Thymus (tissue), 11 donors: ENCODE results near the gene TSPAN14. TPM values are rescaled to one million over a fixed set of nuclear protein-coding genes. Genes with fewer than 3 reads are reported as not detected.
"Not testable (repeated sequence)": the region's sequence is repeated elsewhere in the genome, so short reads cannot be mapped to it uniquely, and the experiment has no call there.

Source experiments
- DNase-seq, 9 donors: peaks; one replicate each; pipeline ENCODE4 v3.0.0-alpha.2; 2013; ENCODE audit warnings: low spot score in 9 of 9, low read depth in 6 of 9, missing footprints in 1 of 9
- H3K27ac ChIP-seq, 2 donors: one replicate each; pipeline ENCODE4 v1.5.1; 2013; ENCODE audit warnings: control low read depth in 1 of 2, low read depth in 1 of 2, low read length in 1 of 2, mild to moderate bottlenecking in 1 of 2, moderate library complexity in 1 of 2
- H3K27me3 ChIP-seq, 2 donors: one replicate each; pipeline ENCODE4 v1.5.1; 2013; ENCODE audit warnings: low read length in 1 of 2; ENCODE audit not compliant: control insufficient read depth in 2 of 2, insufficient read depth in 1 of 2
- H3K36me3 ChIP-seq, 2 donors: one replicate each; pipeline ENCODE4 v1.5.1; 2013; ENCODE audit warnings: low read length in 1 of 2, mild to moderate bottlenecking in 1 of 2, moderate library complexity in 1 of 2; ENCODE audit not compliant: control insufficient read depth in 2 of 2, insufficient read depth in 2 of 2
- H3K4me1 ChIP-seq, 2 donors: one replicate each; pipeline ENCODE4 v1.5.1; 2013; ENCODE audit warnings: low read length in 2 of 2; ENCODE audit not compliant: control insufficient read depth in 2 of 2, insufficient read depth in 2 of 2
- H3K4me3 ChIP-seq, 2 donors: one replicate each; pipeline ENCODE4 v1.5.1; 2013; ENCODE audit warnings: low read length in 2 of 2, control low read depth in 1 of 2, mild to moderate bottlenecking in 1 of 2
- H3K9me3 ChIP-seq, 2 donors: one replicate each; pipeline ENCODE4 v1.5.1; 2013; ENCODE audit warnings: low read length in 1 of 2, mild to moderate bottlenecking in 1 of 2; ENCODE audit not compliant: control insufficient read depth in 2 of 2, insufficient read depth in 1 of 2
- WGBS: extraction: QIAGEN DNeasy Blood & Tissue Kit; methylation state at CpG from one replicate; pipeline ENCODE4 v1.1.7; 2013; 5-methylcytosine and 5-hydroxymethylcytosine counted together
- polyA plus RNA-seq: library from polyadenylated mRNA; stranded (reverse); fragments of 200-250 nt; gene quantifications from one replicate; pipeline ENCODE4 v1.2.3, GENCODE V29; 2013
- total RNA-seq: library from RNA; stranded (reverse); fragments of 120-200 nt; gene quantifications from one replicate; pipeline ENCODE4 v1.2.4, GENCODE V29; 2013
- donor health status: healthy.

TSPAN14 gene
- total and polyA plus RNA-seq, 2 donors: 16.6 to 60.0 TPM

DNA sequence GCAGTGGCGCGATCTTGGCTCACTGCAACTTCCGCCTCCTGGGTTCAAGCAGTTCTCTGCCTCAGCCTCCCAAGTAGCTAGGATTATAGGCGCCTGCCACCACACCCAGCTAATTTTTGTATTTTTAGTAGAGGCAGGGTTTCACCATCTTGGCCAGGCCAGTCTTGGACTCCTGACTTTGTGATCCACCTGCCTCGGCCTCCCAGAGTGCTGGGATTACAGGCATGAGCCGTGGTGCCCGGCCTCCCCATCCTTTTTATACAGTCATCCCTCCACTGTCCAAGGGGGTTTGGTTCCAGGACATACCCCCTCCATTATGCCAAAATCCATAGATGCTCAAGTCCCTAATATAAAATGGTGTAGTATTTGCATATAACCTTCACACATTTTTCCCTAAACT is 21.5 kb downstream of the TSPAN14 start:
- not testable (repeated sequence) for H3K9me3 ChIP-seq, H3K4me3 ChIP-seq, H3K27me3 ChIP-seq, H3K27ac ChIP-seq, DNase-seq
- Histone ChIP-seq H3K4me1 (peaks cover 45 to 51% of the 10 kb centered on the region in 2 donors), H3K36me3 (peaks cover 7 to 11% of the 10 kb centered on the region in 2 donors)
- 96% methylated on average over 7 of the region's 7 CpGs for WGBS

DNA sequence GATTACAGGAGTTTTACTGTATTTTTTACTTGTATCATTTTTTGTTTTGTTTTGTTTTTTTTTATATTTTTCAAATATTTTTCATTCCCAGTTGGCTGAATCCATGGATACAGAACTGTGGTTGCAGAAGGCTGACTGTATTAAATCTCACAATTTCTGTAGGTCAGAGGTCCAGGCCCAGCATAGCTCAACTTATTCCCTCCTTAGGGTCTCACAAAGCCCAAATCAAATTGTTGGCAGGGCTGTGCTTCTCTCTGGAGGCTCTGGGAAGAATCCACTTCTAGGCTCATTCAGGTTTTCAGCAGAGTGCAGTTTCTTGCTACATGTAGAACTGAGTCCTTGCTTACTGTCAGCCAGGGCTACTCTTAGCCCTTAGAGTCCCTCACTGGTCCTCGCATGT is 22.6 kb downstream of the TSPAN14 start:
- DNase-seq: no peak
- Histone ChIP-seq H3K9me3 (peaks cover 0 to 8% of the 10 kb centered on the region in 2 donors), H3K27me3 (no peaks in the 10 kb centered on the region), H3K4me1 (peaks cover 37 to 40% of the 10 kb centered on the region in 2 donors), H3K27ac (no peak overlapping the region), H3K4me3 (no peak overlapping the region), H3K36me3 (peaks cover 4 to 11% of the 10 kb centered on the region in 2 donors)
- WGBS: 95% methylated on average over 1 of the region's 1 CpG

DNA sequence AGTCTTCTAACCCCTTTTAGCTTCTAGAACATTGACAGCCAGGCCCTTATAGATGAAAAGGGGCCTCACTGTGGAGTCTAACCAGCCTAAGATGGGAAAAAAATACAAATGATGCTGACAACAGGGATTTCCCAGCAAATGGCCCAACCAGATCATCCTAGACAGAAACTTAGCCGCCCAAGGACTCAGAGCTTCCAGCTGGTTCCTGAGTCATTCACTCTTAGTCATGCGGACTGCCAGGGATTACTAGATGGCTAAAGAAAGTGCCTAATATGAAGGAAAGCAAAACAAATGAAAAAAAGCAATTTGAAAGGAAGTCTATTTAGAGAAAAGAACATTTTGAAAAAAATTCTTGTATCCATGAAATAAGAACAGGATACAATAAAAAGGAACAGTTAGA is 23.7 kb downstream of the TSPAN14 start:
- H3K4me3 ChIP-seq: no peak overlapping the region
- no peak overlapping the region for H3K27ac ChIP-seq
- peaks cover 27 to 29% of the 10 kb centered on the region in 2 donors for H3K4me1 ChIP-seq
- no peaks in the 10 kb centered on the region for H3K27me3 ChIP-seq
- WGBS: 98% methylated on average over 2 of the region's 2 CpGs
- H3K9me3 ChIP-seq: peaks cover 0 to 8% of the 10 kb centered on the region in 2 donors
- DNase-seq: no peak
- peaks cover 4 to 11% of the 10 kb centered on the region in 2 donors for H3K36me3 ChIP-seq

DNA sequence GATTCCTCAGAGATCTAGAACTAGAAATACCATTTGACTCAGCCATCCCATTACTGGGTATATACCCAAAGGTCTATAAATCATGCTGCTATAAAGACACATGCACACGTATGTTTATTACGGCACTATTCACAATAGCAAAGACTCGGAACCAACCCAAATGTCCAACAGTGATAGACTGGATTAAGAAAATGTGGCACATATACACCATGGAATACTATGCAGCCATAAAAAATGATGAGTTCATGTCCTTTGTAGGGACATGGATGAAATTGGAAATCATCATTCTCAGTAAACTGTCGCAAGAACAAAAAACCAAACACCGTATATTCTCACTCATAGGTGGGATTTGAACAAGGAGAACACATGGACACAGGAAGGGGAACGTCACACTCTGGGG is 26.3 kb downstream of the TSPAN14 start:
- not testable (repeated sequence) for H3K27me3 ChIP-seq, DNase-seq, H3K27ac ChIP-seq, H3K9me3 ChIP-seq, H3K4me3 ChIP-seq
- peaks cover 4 to 11% of the 10 kb centered on the region in 2 donors for H3K36me3 ChIP-seq
- peaks cover 17 to 19% of the 10 kb centered on the region in 2 donors for H3K4me1 ChIP-seq
- WGBS: 97% methylated on average over 6 of the region's 6 CpGs

DNA sequence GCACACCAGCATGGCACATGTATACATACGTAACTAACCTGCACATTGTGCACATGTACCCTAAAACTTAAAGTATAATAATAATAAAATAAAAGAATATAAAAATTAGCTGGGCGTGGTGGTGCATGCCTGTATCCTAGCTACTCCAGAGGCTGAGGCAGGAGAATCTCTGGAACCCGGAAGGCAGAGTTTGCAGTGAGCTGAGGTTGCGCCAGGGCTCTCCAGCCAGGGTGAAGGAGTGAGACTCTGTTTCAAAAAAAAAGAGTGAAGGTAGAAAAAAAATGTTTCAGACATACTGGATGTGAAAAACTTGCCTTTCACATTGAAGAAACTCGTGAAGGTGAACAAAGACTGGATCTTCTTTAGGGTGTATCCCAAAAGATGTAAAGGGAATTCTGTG is 26.7 kb downstream of the TSPAN14 start:
- H3K9me3 ChIP-seq: peaks cover 0 to 8% of the 10 kb centered on the region in 2 donors
- peaks cover 22 to 24% of the 10 kb centered on the region in 2 donors for H3K4me1 ChIP-seq
- no peak overlapping the region for H3K4me3 ChIP-seq
- DNase-seq: no peak
- H3K27me3 ChIP-seq: no peaks in the 10 kb centered on the region
- H3K36me3 ChIP-seq: peaks cover 4 to 11% of the 10 kb centered on the region in 2 donors
- WGBS: 97% methylated on average over 5 of the region's 5 CpGs
- H3K27ac ChIP-seq: no peak overlapping the region

DNA sequence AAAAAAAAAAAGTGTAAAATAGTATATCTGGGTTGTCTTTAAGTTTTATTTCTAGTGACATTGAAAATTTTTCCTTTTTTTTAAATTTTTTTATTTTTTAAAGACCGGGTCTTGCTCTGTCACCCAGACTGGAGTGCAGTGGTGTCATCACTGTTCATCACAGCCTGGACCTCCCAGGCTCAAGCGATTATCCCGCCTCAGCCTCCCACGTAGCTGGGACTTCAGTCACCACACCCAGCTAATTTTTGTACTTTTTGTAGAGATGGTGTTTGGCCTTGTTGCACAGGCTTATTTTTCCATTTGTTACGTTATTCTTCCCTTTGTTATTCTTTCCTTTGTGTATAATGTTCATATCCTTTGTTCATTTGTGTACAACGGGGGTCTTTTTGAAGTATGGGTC is 30.1 kb downstream of the TSPAN14 start:
- 89% methylated on average over 6 of the region's 6 CpGs for WGBS
- Histone ChIP-seq H3K27ac (no peak overlapping the region), H3K4me1 (peaks cover 42 to 50% of the 10 kb centered on the region in 2 donors), H3K36me3 (peaks cover 4 to 8% of the 10 kb centered on the region in 2 donors), H3K27me3 (no peaks in the 10 kb centered on the region), H3K4me3 (no peak overlapping the region), H3K9me3 (no peaks in the 10 kb centered on the region)
- DNase-seq: no peak

DNA sequence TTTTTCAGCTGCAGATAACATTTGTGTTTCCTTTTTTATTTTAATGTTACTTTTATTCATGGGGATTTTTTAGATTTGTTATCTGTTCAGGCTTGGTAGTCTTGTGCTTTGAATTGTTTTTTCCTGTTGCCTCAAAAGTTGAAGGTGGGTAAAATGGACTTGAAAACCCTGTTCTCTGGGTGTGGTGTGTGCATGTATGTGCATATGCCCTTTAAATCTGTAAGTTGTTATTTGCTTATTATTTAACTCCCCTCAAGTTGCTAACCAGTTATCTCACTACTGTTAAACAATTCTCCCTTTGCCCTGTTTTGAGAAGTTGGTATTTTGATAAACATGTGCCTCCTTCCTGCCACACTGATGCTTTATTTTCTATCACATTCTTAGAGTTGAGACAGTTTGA is 30.6 kb downstream of the TSPAN14 start:
- no peaks in the 10 kb centered on the region for H3K27me3 ChIP-seq
- no peaks in the 10 kb centered on the region for H3K9me3 ChIP-seq
- H3K36me3 ChIP-seq: peaks cover 7 to 12% of the 10 kb centered on the region in 2 donors
- no peak for DNase-seq
- peaks cover 42 to 50% of the 10 kb centered on the region in 2 donors for H3K4me1 ChIP-seq
- no peak overlapping the region for H3K4me3 ChIP-seq
- peak overlapping the region in 1 of 2 donors; percentile 4 for H3K27ac ChIP-seq

DNA sequence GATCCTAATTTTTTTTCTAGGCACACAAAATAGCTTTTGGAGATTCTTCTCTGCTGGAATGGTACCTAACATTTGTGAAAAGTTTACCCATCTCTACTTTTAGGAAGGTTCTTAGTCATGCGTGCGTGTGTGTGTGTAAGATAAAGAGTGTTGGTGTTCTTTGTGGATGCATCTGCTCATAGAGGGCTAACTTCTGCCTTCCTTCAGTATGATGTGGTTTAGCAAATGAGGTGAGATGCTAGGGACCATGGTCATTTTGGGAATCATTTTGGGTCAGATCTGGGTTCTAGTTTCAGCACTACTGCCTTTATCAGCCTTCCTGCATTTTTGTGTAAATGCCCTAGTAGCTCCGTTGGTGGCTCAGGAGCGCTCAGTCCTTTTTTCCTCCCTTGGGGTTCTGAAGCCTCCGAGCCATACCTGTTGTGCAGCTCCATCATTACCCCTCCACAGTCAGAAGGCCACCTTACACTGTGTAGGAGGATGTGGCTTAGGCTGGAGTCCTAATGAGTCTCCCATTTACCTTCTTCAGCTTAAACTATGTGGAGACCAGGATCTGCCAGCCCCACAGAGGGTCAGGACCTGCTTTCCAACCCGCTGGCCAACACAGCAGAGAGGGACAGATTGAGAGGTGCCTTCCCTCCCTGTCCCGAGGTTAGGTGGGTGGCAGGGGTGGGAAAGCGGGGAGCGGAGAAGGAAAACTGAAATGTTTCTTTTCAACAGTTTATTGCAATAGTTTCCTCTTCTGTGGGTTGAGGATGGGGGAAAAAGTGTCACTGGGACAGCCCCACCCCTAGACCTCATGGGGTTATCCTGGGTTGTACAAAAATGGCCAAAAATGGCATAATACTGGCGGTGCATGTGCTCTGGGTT is 31.2 kb downstream of the TSPAN14 start:
- WGBS: 85% methylated on average over 10 of the region's 10 CpGs
- Histone ChIP-seq H3K27me3 (no peaks in the 10 kb centered on the region), H3K9me3 (no peaks in the 10 kb centered on the region), H3K36me3 (peaks cover 10 to 15% of the 10 kb centered on the region in 2 donors), H3K4me3 (no peak overlapping the region), H3K27ac (peak overlapping the region; percentile 4 to 62), H3K4me1 (peaks cover 42 to 50% of the 10 kb centered on the region in 2 donors)
- no peak for DNase-seq

DNA sequence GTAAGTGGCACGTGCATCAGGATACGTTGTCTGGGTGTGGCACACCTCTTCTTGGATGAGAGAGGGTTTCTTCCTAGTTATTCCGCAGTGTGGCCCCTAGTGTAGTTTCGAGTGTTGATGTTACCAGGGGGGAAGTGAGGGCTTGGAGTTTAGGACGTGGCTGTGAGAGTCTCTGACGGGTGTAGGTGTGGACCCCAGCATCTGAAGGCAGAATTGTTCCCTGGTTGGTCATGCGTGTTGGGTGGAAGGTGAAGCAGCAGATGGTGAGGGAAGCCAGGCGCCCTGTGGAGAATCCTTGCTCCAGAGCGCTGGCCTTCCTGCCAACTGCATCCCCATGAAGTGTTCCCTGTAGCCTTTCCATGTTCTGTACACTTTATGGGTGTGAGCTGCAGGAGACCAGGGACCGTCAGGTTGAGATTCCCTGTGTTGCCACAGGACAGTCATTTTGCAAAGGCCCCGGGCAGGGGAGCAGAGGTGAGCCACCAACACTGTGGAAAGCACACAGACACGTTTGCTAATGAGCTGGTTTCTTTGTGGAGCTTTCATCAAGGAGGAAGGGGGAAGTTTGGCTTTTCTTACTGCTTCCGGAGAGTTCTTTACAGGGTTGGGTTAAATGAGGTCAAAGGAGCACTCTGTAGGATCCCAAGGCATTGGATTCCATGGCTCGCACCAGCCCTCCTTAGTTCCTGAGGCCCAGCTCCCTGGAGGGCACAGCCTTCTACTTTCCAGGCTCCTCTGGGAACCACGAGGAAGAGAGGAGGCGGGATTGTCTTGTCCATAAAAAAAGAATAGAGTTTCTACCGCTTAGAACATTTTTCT is 32.0 kb downstream of the TSPAN14 start:
- no peaks in the 10 kb centered on the region for H3K9me3 ChIP-seq
- peaks cover 18 to 19% of the 10 kb centered on the region in 2 donors for H3K36me3 ChIP-seq
- peak overlapping the region in 1 of 2 donors; percentile 64 for H3K27ac ChIP-seq
- no peak overlapping the region for H3K4me3 ChIP-seq
- DNase-seq: no peak
- H3K27me3 ChIP-seq: no peaks in the 10 kb centered on the region
- 69% methylated on average over 17 of the region's 17 CpGs for WGBS
- peaks cover 42 to 51% of the 10 kb centered on the region in 2 donors for H3K4me1 ChIP-seq
